Dedifferentiated amniotic fluid mesenchymal stem cell (primary cell): Measurements from ENCODE around the gene EIF3CL.
"Not testable (repeated sequence)": the region's sequence is repeated elsewhere in the genome, so short reads cannot be mapped to it uniquely, and the experiment has no call there.

ENCODE experiments used
- DNase-seq: peaks from one replicate; pipeline ENCODE4 v3.0.0-alpha.2; 2016; ENCODE audit errors: extremely low spot score

EIF3CL gene

GRCh38 chr16:28363408-28363807 is 40.2 kb downstream of the EIF3CL start, which contains the start of gene NPIPB6:
Gene NPIPB6, minus strand, starts transcription at chr16:28363508. Its CDS starts 686 bp downstream, at chr16:28362822.
- not testable (repeated sequence) for DNase-seq

GRCh38 chr16:28362600-28362999 is 41.0 kb downstream of the EIF3CL start:
- DNase-seq = not testable (repeated sequence)

GRCh38 chr16:28338230-28338629 is 65.4 kb downstream of the EIF3CL start:
- DNase-seq = not testable (repeated sequence)

- DNase-seq = not testable (repeated sequence)
Observed at GRCh38 chr16:28336940-28337710, 66.5 kb downstream of the EIF3CL start.

GRCh38 chr16:28335678-28336077 is 68.0 kb downstream of the EIF3CL start:
- DNase-seq = not testable (repeated sequence)

GRCh38 chr16:28332632-28333031 is 71.0 kb downstream of the EIF3CL start:
- not testable (repeated sequence) for DNase-seq

- DNase-seq = not testable (repeated sequence)
Observed at GRCh38 chr16:28330981-28331380, 72.7 kb downstream of the EIF3CL start.

GRCh38 chr16:28330232-28330631 is 73.4 kb downstream of the EIF3CL start:
- DNase-seq = not testable (repeated sequence)
